ENCODE measurements around the gene NIM1K.

NIM1K gene

GRCh38 chr5:43191740-43192557, at the start of gene NIM1K:
Gene NIM1K (plus strand): TSS chr5:43192225. CDS start chr5:43245776, 53,551 bp downstream.
- TF ChIP-seq CTCF (IDR thresholded peaks at IDR 0.05; ENCODE audit: control extremely low read depth, extremely low read depth, low read depth, missing control alignments) = no peak
- CTCF ChIA-PET = interaction anchor here (0.9 to 1.6 kb wide), 2 partner anchors 12 to 19 kb away, joined by 3 to 5 read pairs; no protein-coding TSS in a partner anchor
- DNase-seq (ENCODE audit: extremely low spot score) = peak; percentile 82
- POLR2A ChIA-PET = interaction anchor here (1.1 kb wide), 1 partner anchor 121 kb away, joined by 4 read pairs; the partner anchor contains the start of gene HMGCS1

- CTCF ChIA-PET = interaction anchor here (0.8 kb wide), 3 partner anchors 9 to 24 kb away, joined by 3 to 4 read pairs (median 3); no protein-coding TSS in a partner anchor
Measured at GRCh38 chr5:43145071-43145470, 47.0 kb upstream of the NIM1K start.

GRCh38 chr5:43146958-43147357, 45.1 kb upstream of the NIM1K start:
- no peak for TF ChIP-seq CTCF (IDR thresholded peaks at IDR 0.05; ENCODE audit: control extremely low read depth, extremely low read depth, low read depth, missing control alignments)
- POLR2A ChIA-PET = interaction anchor here (0.7 kb wide), 1 partner anchor 453 kb away, joined by 3 read pairs; no protein-coding TSS in a partner anchor
- CTCF ChIA-PET = no interaction called here
- no peak for DNase-seq (ENCODE audit: extremely low spot score)

More at GRCh38 chr5:43145071-43145470, 47.0 kb upstream of the NIM1K start:
- no peak for DNase-seq (ENCODE audit: extremely low spot score)
- POLR2A ChIA-PET = no interaction called here
- no peak for TF ChIP-seq CTCF (IDR thresholded peaks at IDR 0.05; ENCODE audit: control extremely low read depth, extremely low read depth, low read depth, missing control alignments)

GRCh38 chr5:43148417-43148816, 43.6 kb upstream of the NIM1K start:
- TF ChIP-seq CTCF (IDR thresholded peaks at IDR 0.05; ENCODE audit: control extremely low read depth, extremely low read depth, low read depth, missing control alignments) = no peak
- no peak for DNase-seq (ENCODE audit: extremely low spot score)
- ChIA-PET CTCF (interaction anchor here (1.4 to 1.8 kb wide), 2 partner anchors 9 to 20 kb away, joined by 3 to 4 read pairs; no protein-coding TSS in a partner anchor), POLR2A (interaction anchor here (0.6 kb wide), 1 partner anchor 32 kb away, joined by 4 read pairs; no protein-coding TSS in a partner anchor)

- CTCF ChIA-PET = interaction anchor here (1.2 to 1.8 kb wide), 3 partner anchors 10 to 43 kb away, joined by 3 to 4 read pairs (median 3); no protein-coding TSS in a partner anchor
- POLR2A ChIA-PET = no interaction called here
- DNase-seq (ENCODE audit: extremely low spot score) = no peak
- TF ChIP-seq CTCF (IDR thresholded peaks at IDR 0.05; ENCODE audit: control extremely low read depth, extremely low read depth, low read depth, missing control alignments) = no peak
Measured at GRCh38 chr5:43149231-43149630, 42.8 kb upstream of the NIM1K start.

- DNase-seq (ENCODE audit: extremely low spot score) = no peak
- no peak for TF ChIP-seq CTCF (IDR thresholded peaks at IDR 0.05; ENCODE audit: control extremely low read depth, extremely low read depth, low read depth, missing control alignments)
- CTCF ChIA-PET = interaction anchor here (1.2 kb wide), 1 partner anchor 44 kb away, joined by 3 read pairs; no protein-coding TSS in a partner anchor
- POLR2A ChIA-PET = no interaction called here
Measured at GRCh38 chr5:43150075-43150474, 42.0 kb upstream of the NIM1K start.
